GM12878 (cell line): ENCODE measurements around the gene CACNA1D.
A peak's percentile ranks its signal among the peaks of the same experiment; 100 is the strongest.

Source experiments
- BCL11A ChIP-seq: IDR thresholded peaks from 2 replicates; pipeline ENCODE4 v1.6.1; 2011; ENCODE audit warnings: low read depth, low read length
- EGR1 ChIP-seq, 2 experiments: IDR thresholded peaks; 1 replicate in 1 of 2; 2 replicates in 1 of 2; pipeline ENCODE4 v1.6.1; 2011 to 2012; ENCODE audit warnings: low read depth in 2 of 2, low read length in 2 of 2, borderline replicate concordance in 1 of 2, mild to moderate bottlenecking in 1 of 2, moderate library complexity in 1 of 2
- EP300 ChIP-seq, 2 experiments: fragments of 150-350 bp in 1 of 2; IDR thresholded peaks; 2 replicates each; pipeline ENCODE4 v1.6.1; 2011 to 2012; ENCODE audit warnings: low read depth in 2 of 2, low read length in 2 of 2, borderline replicate concordance in 1 of 2, improper control_type of control experiment in 1 of 2, inconsistent platforms in 1 of 2; ENCODE audit not compliant: control insufficient read depth in 1 of 2
- JUND ChIP-seq: IDR thresholded peaks from 2 replicates; pipeline ENCODE4 v1.6.1; 2012; ENCODE audit warnings: low read depth, mild to moderate bottlenecking, low read length, improper control_type of control experiment, moderate library complexity
- POLR2A ChIP-seq: IDR thresholded peaks from 2 replicates; pipeline ENCODE4 v1.6.1; 2011; ENCODE audit warnings: low read depth, mild to moderate bottlenecking, low read length
- SRF ChIP-seq, 2 experiments: IDR thresholded peaks; 2 replicates each; pipeline ENCODE4 v1.6.1; 2011; ENCODE audit warnings: low read depth in 2 of 2, low read length in 2 of 2, mild to moderate bottlenecking in 1 of 2, moderate library complexity in 1 of 2
- TF ChIP-seq, protein P1 (sequence below), 3 experiments: IDR thresholded peaks in 2 of 3; conservative IDR thresholded peaks in 1 of 3; 2 replicates each; pipeline ENCODE4 v1.5.1; 2011; ENCODE audit warnings: low read depth in 3 of 3, low read length in 3 of 3, mild to moderate bottlenecking in 3 of 3, control low read depth in 2 of 3, moderate library complexity in 2 of 3, inconsistent platforms in 1 of 3, mixed read lengths in 1 of 3; ENCODE audit not compliant: control insufficient read depth in 2 of 3, insufficient read depth in 1 of 3; ENCODE audit errors: extremely low read depth in 1 of 3
- TF ChIP-seq, protein P2 (sequence below): IDR thresholded peaks from 2 replicates; pipeline ENCODE4 v1.6.1; 2011; ENCODE audit warnings: borderline replicate concordance, low read depth, mild to moderate bottlenecking, moderate library complexity, low read length; ENCODE audit not compliant: insufficient read depth, poor library complexity, severe bottlenecking

- no peak for TF ChIP-seq POLR2A
- TF ChIP-seq SRF (IDR thresholded peaks at IDR 0.05; ENCODE audit: low read depth in 2 of 2, low read length in 2 of 2) = no peak
- TF ChIP-seq BCL11A = no peak
- TF ChIP-seq JUND = no peak
- TF ChIP-seq EP300 (IDR thresholded peaks at IDR 0.05; ENCODE audit: borderline replicate concordance in 1 of 2, control insufficient read depth in 1 of 2, low read depth in 2 of 2, low read length in 2 of 2) = peak in 1 of 2 experiments; percentile 14; a peak in 1 of 4 replicates
- TF ChIP-seq, protein P1, sequence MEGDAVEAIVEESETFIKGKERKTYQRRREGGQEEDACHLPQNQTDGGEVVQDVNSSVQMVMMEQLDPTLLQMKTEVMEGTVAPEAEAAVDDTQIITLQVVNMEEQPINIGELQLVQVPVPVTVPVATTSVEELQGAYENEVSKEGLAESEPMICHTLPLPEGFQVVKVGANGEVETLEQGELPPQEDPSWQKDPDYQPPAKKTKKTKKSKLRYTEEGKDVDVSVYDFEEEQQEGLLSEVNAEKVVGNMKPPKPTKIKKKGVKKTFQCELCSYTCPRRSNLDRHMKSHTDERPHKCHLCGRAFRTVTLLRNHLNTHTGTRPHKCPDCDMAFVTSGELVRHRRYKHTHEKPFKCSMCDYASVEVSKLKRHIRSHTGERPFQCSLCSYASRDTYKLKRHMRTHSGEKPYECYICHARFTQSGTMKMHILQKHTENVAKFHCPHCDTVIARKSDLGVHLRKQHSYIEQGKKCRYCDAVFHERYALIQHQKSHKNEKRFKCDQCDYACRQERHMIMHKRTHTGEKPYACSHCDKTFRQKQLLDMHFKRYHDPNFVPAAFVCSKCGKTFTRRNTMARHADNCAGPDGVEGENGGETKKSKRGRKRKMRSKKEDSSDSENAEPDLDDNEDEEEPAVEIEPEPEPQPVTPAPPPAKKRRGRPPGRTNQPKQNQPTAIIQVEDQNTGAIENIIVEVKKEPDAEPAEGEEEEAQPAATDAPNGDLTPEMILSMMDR (IDR thresholded peaks at IDR 0.05 in 2 of 3, conservative IDR thresholded peaks at IDR 0.05 in 1 of 3; ENCODE audit: control insufficient read depth in 2 of 3, extremely low read depth in 1 of 3, insufficient read depth in 1 of 3, low read depth in 3 of 3, low read length in 3 of 3) = no peak
- no peak for TF ChIP-seq EGR1 (IDR thresholded peaks at IDR 0.05; ENCODE audit: borderline replicate concordance in 1 of 2, low read depth in 2 of 2, low read length in 2 of 2)
- TF ChIP-seq, protein P2, sequence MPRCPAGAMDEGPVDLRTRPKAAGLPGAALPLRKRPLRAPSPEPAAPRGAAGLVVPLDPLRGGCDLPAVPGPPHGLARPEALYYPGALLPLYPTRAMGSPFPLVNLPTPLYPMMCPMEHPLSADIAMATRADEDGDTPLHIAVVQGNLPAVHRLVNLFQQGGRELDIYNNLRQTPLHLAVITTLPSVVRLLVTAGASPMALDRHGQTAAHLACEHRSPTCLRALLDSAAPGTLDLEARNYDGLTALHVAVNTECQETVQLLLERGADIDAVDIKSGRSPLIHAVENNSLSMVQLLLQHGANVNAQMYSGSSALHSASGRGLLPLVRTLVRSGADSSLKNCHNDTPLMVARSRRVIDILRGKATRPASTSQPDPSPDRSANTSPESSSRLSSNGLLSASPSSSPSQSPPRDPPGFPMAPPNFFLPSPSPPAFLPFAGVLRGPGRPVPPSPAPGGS = no peak
These were observed 152.3 kb downstream of the CACNA1D start for GRCh38 chr3:53646723-53647122.
